Endothelial cell of umbilical vein (primary cell): ENCODE data around the gene KDM4C. TPM values are rescaled to one million over a fixed set of nuclear protein-coding genes. Genes with fewer than 3 reads are reported as not detected.
"Not testable (repeated sequence)": the region's sequence is repeated elsewhere in the genome, so short reads cannot be mapped to it uniquely, and the experiment has no call there.

Source experiments
- BruUV-seq: library from RNA; stranded (reverse); fragments of 400-500 nt; replicated peaks from 2 replicates; lab custom pipeline; 2021; lab: Mats Ljungman, UMichigan
- CTCF ChIA-PET: fragments of 300-600, 350-600 bp; sonication (Branson Sonifier 250); formaldehyde crosslinking; loops from one replicate; lab custom pipeline; 2021; ENCODE audit warnings: antibody characterized with exemption, inconsistent platforms; lab: Charles Lee
- POLR2A ChIA-PET: fragments of 300-600, 350-600 bp; sonication (Branson Sonifier 250); formaldehyde crosslinking; loops from one replicate; lab custom pipeline; 2021; ENCODE audit warnings: antibody characterized with exemption, inconsistent platforms; lab: Charles Lee
- DNase-seq: peaks from one replicate; pipeline ENCODE4 v3.0.0-alpha.2; 2011; ENCODE audit warnings: low read depth, low spot score
- FAIRE-seq: peaks from 2 replicates; lab custom pipeline; 2011; peaks lifted over from hg19 to GRCh38; lab: Jason Lieb, UNC
- H2AFZ ChIP-seq: 2 replicates; pipeline ENCODE4 v1.6.0; 2012; ENCODE audit warnings: low read depth, low read length, control low read depth, inconsistent platforms
- H3K27ac ChIP-seq: 2 replicates; pipeline ENCODE4 v1.5.1; 2011; ENCODE audit warnings: low read depth, mild to moderate bottlenecking, control low read depth, low read length, moderate library complexity; ENCODE audit not compliant: insufficient read depth
- H3K27me3 ChIP-seq, 2 experiments: 2 replicates each; pipeline versions ENCODE4 v1.6.0 to v1.6.1; 2011; ENCODE audit warnings: low read length in 2 of 2, mixed read lengths in 1 of 2; ENCODE audit not compliant: control insufficient read depth in 2 of 2, insufficient read depth in 2 of 2
- H3K36me3 ChIP-seq, 2 experiments: 2 replicates in 1 of 2; 3 replicates in 1 of 2; pipeline ENCODE4 v1.5.1; 2011; ENCODE audit warnings: low read length in 2 of 2, mild to moderate bottlenecking in 1 of 2, moderate library complexity in 1 of 2; ENCODE audit not compliant: control insufficient read depth in 2 of 2, insufficient read depth in 2 of 2; ENCODE audit errors: extremely low read depth in 1 of 2
- H3K4me1 ChIP-seq: 3 replicates; pipeline ENCODE4 v1.5.1; 2011; ENCODE audit warnings: mild to moderate bottlenecking, low read length; ENCODE audit not compliant: control insufficient read depth, insufficient read depth; ENCODE audit errors: extremely low read depth
- H3K4me2 ChIP-seq: 2 replicates; pipeline ENCODE4 v1.6.1; 2011; ENCODE audit warnings: low read length, control low read depth, mixed read lengths; ENCODE audit not compliant: insufficient read depth
- H3K4me3 ChIP-seq, 3 experiments: fragments of 200-600 bp in 1 of 3; sonication (generic), shearing (Covaris generic) in 1 of 3; replicated peaks in 1 of 3; 2 replicates each; pipeline ENCODE4 v1.5.1; 2011 to 2016; ENCODE audit warnings: control low read depth in 3 of 3, low read length in 3 of 3, mild to moderate bottlenecking in 2 of 3, inconsistent platforms in 1 of 3, low read depth in 1 of 3, moderate library complexity in 1 of 3; ENCODE audit not compliant: insufficient read depth in 1 of 3
- H3K79me2 ChIP-seq: 2 replicates; pipeline ENCODE4 v1.6.0; 2012; ENCODE audit warnings: low read length, inconsistent platforms; ENCODE audit not compliant: control insufficient read depth, insufficient read depth
- H3K9ac ChIP-seq: replicated peaks from 2 replicates; pipeline ENCODE3; 2011; ENCODE audit warnings: low read length, control low read depth; ENCODE audit not compliant: insufficient read depth; ENCODE audit errors: extremely low read depth
- H3K9me1 ChIP-seq: replicated peaks from 3 replicates; pipeline ENCODE4 v1.6.0; 2011; ENCODE audit warnings: mild to moderate bottlenecking, low read length; ENCODE audit not compliant: control insufficient read depth, insufficient read depth; ENCODE audit errors: extremely low read depth
- H3K9me3 ChIP-seq: replicated peaks from 2 replicates; pipeline ENCODE4 v1.5.1; 2012; ENCODE audit warnings: low read length, inconsistent platforms; ENCODE audit not compliant: control insufficient read depth, insufficient read depth
- H4K20me1 ChIP-seq: replicated peaks from 2 replicates; pipeline ENCODE3; 2011; ENCODE audit warnings: mild to moderate bottlenecking, low read length; ENCODE audit not compliant: control insufficient read depth, insufficient read depth; ENCODE audit errors: extremely low read depth
- EZH2 ChIP-seq: IDR thresholded peaks from 2 replicates; pipeline ENCODE4 v1.6.1; 2012; ENCODE audit warnings: borderline replicate concordance, low read depth, mild to moderate bottlenecking, moderate library complexity, low read length, inconsistent platforms; ENCODE audit not compliant: severe bottlenecking
- GATA2 ChIP-seq: IDR thresholded peaks from 2 replicates; pipeline ENCODE4 v1.7.0; 2011; ENCODE audit warnings: low read depth, mild to moderate bottlenecking, moderate library complexity, mixed read lengths, low read length; ENCODE audit not compliant: insufficient read length, insufficient read depth
- JUN ChIP-seq: IDR thresholded peaks from 2 replicates; pipeline ENCODE4 v1.6.1; 2011; ENCODE audit warnings: borderline replicate concordance, low read depth; ENCODE audit not compliant: insufficient read length, insufficient read depth
- MYC ChIP-seq: IDR thresholded peaks from one replicate; pipeline ENCODE4 v1.6.1; 2011; ENCODE audit warnings: mild to moderate bottlenecking, low read depth, low read length
- POLR2A ChIP-seq: IDR thresholded peaks from 2 replicates; pipeline ENCODE4 v1.6.1; 2012; ENCODE audit warnings: low read depth, mild to moderate bottlenecking, control low read depth, low read length
- POLR2AphosphoS5 ChIP-seq: IDR thresholded peaks from 2 replicates; pipeline ENCODE4 v1.6.1; 2012; ENCODE audit warnings: low read depth, mild to moderate bottlenecking, control low read depth, low read length, moderate library complexity; ENCODE audit not compliant: insufficient read depth
- dilution Hi-C: fragments of 300-500 bp; cut with MboI; formaldehyde crosslinking; loops from one replicate; pipeline ENCODE4 v1.15.0; 2019; ENCODE audit warnings: low sequenced_read_pairs; ENCODE audit not compliant: extremely low pct_ligation_motif_present
- intact Hi-C: fragments of 100-400 bp; cut with micrococcal nuclease; formaldehyde crosslinking; loops from one replicate; pipeline ENCODE4 v1.10.0; 2022
- polyA plus RNA-seq, 4 experiments: library from polyadenylated mRNA; depleted of rRNA in 3 of 4; stranded (reverse) in 3 of 4; unstranded in 1 of 4; fragments of >200 nt; gene quantifications; 2 replicates each; pipeline versions ENCODE4 v1.2.1 to v1.2.3, GENCODE V29; 2011 to 2012; ENCODE audit warnings: missing spikeins in 1 of 4
- total RNA-seq: library from RNA; stranded (reverse); gene quantifications from 2 replicates; pipeline ENCODE4 v1.2.3, GENCODE V29; 2021

KDM4C gene
- total and polyA plus RNA-seq, 2 donors (not counting 3 experiments of a cell fraction or from before 2014, with no cell fraction given) = 5.4 to 15.0 TPM

DNA sequence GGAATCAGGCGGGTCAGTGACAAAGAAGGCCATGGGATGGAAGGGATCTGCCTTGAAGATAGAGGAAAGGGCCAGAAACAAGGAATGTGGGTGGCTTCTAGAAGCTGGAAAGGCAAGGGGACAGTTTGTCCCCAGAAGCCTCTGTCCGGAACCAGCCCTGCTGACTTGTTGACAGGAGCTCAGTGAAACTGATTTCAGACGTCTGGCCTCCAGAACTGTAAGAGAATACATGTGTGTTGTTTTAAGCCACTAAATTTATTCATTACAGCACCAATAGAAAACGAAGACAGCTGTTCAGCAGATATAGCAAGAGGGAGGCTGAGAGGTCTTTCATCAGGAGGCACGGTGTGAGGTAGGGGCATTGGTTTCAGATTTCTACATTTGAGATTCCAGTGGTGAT is 422.5 kb downstream of the KDM4C start:
- Histone ChIP-seq H3K27me3 (no peaks in the 10 kb centered on the region), H3K9me3 (no peaks in the 10 kb centered on the region), H3K79me2 (no peaks in the 10 kb centered on the region), H3K36me3 (no peaks in the 10 kb centered on the region), H3K4me2 (no peak overlapping the region), H3K27ac (no peak overlapping the region), H3K9ac (no peak overlapping the region), H2AFZ (no peak overlapping the region), H4K20me1 (no peaks in the 10 kb centered on the region), H3K9me1 (no peaks in the 10 kb centered on the region), H3K4me1 (peaks cover under 1% of the 10 kb centered on the region), H3K4me3 (no peak overlapping the region)
- DNase-seq = no peak
- intact Hi-C loops (no loop called here), dilution Hi-C loops (no loop called here)
- FAIRE-seq = no peak
- TF ChIP-seq POLR2AphosphoS5 (no peak), GATA2 (no peak), MYC (no peak), EZH2 (no peak), POLR2A (no peak), JUN (no peak)
- ChIA-PET POLR2A (no interaction called here), CTCF (interaction anchor here (1.2 kb wide), 1 partner anchor 353 kb away, joined by 3 read pairs; no protein-coding TSS in a partner anchor)
- no TSS peak for BruUV-seq

DNA sequence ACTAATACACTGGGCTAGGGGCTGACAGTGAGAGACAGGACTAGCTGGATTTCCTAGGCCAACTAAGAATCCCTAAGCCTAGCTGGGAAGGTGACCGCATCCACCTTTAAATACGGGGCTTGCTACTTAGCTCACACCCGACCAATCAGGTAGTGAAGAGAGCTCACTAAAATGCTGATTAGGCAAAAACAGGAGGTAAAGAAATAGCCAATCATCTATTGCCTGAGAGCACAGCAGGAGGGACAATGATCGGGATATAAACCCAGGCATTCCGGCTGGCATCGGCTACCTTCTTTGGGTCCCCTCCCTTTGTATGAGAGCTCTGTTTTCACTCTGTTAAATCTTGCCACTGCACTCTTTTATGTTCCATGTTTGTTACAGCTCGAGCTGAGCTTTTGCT is 425.4 kb downstream of the KDM4C start:
- H2AFZ ChIP-seq, H3K9ac ChIP-seq, H3K27ac ChIP-seq, H3K4me2 ChIP-seq, DNase-seq, H4K20me1 ChIP-seq, H3K9me1 ChIP-seq, dilution Hi-C loops, H3K27me3 ChIP-seq, H3K79me2 ChIP-seq, H3K4me1 ChIP-seq, H3K36me3 ChIP-seq, H3K4me3 ChIP-seq, intact Hi-C loops, BruUV-seq, H3K9me3 ChIP-seq, POLR2A ChIA-PET, FAIRE-seq: not testable (repeated sequence)
- CTCF ChIA-PET = interaction anchor here (6.6 kb wide), 1 partner anchor 131 kb away, joined by 83 read pairs; no protein-coding TSS in a partner anchor
